HepG2 (cell line): ENCODE measurements around the gene MYL6B. TPM values are rescaled to one million over a fixed set of nuclear protein-coding genes. Genes with fewer than 3 reads are reported as not detected.

Source experiments
- BRCA1 ChIP-seq: sonication (generic); formaldehyde crosslinking; IDR thresholded peaks from 2 replicates; pipeline ENCODE4 v1.4.0; 2020; ENCODE audit warnings: missing genetic modification reagents
- CCDC6 ChIP-seq: sonication (generic); formaldehyde crosslinking; IDR thresholded peaks from 2 replicates; pipeline ENCODE4 v1.8.1; 2022; ENCODE audit warnings: mild to moderate bottlenecking, missing genetic modification reagents, moderate library complexity
- HNRNPK ChIP-seq: fragments of 200-400 bp; formaldehyde crosslinking; IDR thresholded peaks from 2 replicates; pipeline ENCODE4 v1.6.1; 2018; ENCODE audit warnings: low read length, low read depth, moderate library complexity, mild to moderate bottlenecking; ENCODE audit not compliant: poor library complexity, severe bottlenecking
- KDM4B ChIP-seq: sonication (generic); formaldehyde crosslinking; IDR thresholded peaks from 2 replicates; pipeline ENCODE4 v1.4.0; 2020; ENCODE audit warnings: missing genetic modification reagents
- KLF13 ChIP-seq: sonication (generic); formaldehyde crosslinking; IDR thresholded peaks from 2 replicates; pipeline ENCODE4 v1.4.0; 2020; ENCODE audit warnings: mild to moderate bottlenecking, missing genetic modification reagents
- NFKBIZ ChIP-seq: IDR thresholded peaks from 2 replicates; pipeline ENCODE4 v1.6.1; 2018; ENCODE audit warnings: missing genetic modification reagents, missing compliant biosample characterization
- SIN3A ChIP-seq: IDR thresholded peaks from 2 replicates; pipeline ENCODE4 v1.6.1; 2011; ENCODE audit warnings: low read depth, mild to moderate bottlenecking, control low read depth, low read length, borderline replicate concordance
- SIX4 ChIP-seq: sonication (generic); formaldehyde crosslinking; IDR thresholded peaks from 2 replicates; pipeline ENCODE4 v1.4.0; 2020; ENCODE audit warnings: missing genetic modification reagents
- SP4 ChIP-seq: sonication (generic); formaldehyde crosslinking; IDR thresholded peaks from 2 replicates; pipeline ENCODE4 v1.8.1; 2023; ENCODE audit warnings: mild to moderate bottlenecking, missing genetic modification reagents
- TFDP2 ChIP-seq: sonication (generic); formaldehyde crosslinking; IDR thresholded peaks from 2 replicates; pipeline ENCODE4 v1.4.0; 2020; ENCODE audit warnings: missing genetic modification reagents
- ZBTB1 ChIP-seq: sonication (generic); formaldehyde crosslinking; IDR thresholded peaks from 2 replicates; pipeline ENCODE4 v1.4.0; 2020; ENCODE audit warnings: missing genetic modification reagents, borderline replicate concordance
- ZBTB38 ChIP-seq: sonication (generic); formaldehyde crosslinking; IDR thresholded peaks from 2 replicates; pipeline ENCODE4 v1.5.1; 2020; ENCODE audit warnings: mild to moderate bottlenecking, missing genetic modification reagents
- ZNF12 ChIP-seq: sonication (generic); formaldehyde crosslinking; IDR thresholded peaks from 2 replicates; pipeline ENCODE4 v1.5.0; 2020; ENCODE audit warnings: missing genetic modification reagents
- ZNF275 ChIP-seq: sonication (generic); formaldehyde crosslinking; IDR thresholded peaks from 2 replicates; pipeline ENCODE4 v1.8.0; 2022; ENCODE audit warnings: missing genetic modification reagents, mild to moderate bottlenecking, inconsistent platforms, borderline replicate concordance
- ZNF430 ChIP-seq: sonication (generic); formaldehyde crosslinking; IDR thresholded peaks from 2 replicates; pipeline ENCODE4 v1.9.0; 2021; ENCODE audit warnings: mild to moderate bottlenecking, missing genetic modification reagents
- ZNF556 ChIP-seq: sonication (generic); formaldehyde crosslinking; IDR thresholded peaks from 2 replicates; pipeline ENCODE4 v1.4.0; 2020; ENCODE audit warnings: mild to moderate bottlenecking, missing genetic modification reagents, borderline replicate concordance
- ZNF598 ChIP-seq: sonication (generic); formaldehyde crosslinking; IDR thresholded peaks from 2 replicates; pipeline ENCODE4 v1.5.1; 2020; ENCODE audit warnings: mild to moderate bottlenecking, missing genetic modification reagents, borderline replicate concordance
- ZNF670 ChIP-seq: sonication (generic); formaldehyde crosslinking; IDR thresholded peaks from 2 replicates; pipeline ENCODE4 v1.8.0; 2022; ENCODE audit warnings: mild to moderate bottlenecking, missing genetic modification reagents, borderline replicate concordance
- ZNF703 ChIP-seq: sonication (generic); formaldehyde crosslinking; IDR thresholded peaks from 2 replicates; pipeline ENCODE4 v1.5.1; 2020; ENCODE audit warnings: missing genetic modification reagents, mild to moderate bottlenecking, moderate library complexity, borderline replicate concordance
- ZNF761 ChIP-seq: sonication (generic); formaldehyde crosslinking; conservative IDR thresholded peaks from 2 replicates; pipeline ENCODE4 v1.4.0; 2020; ENCODE audit warnings: mild to moderate bottlenecking, missing genetic modification reagents
- ZNF782 ChIP-seq: sonication (generic); formaldehyde crosslinking; IDR thresholded peaks from 2 replicates; pipeline ENCODE4 v1.4.0; 2020; ENCODE audit warnings: missing genetic modification reagents, mild to moderate bottlenecking, borderline replicate concordance
- ZNF841 ChIP-seq: sonication (generic); formaldehyde crosslinking; IDR thresholded peaks from 2 replicates; pipeline ENCODE4 v1.8.1; 2023; ENCODE audit warnings: missing genetic modification reagents, borderline replicate concordance
- ZNF891 ChIP-seq: sonication (generic); formaldehyde crosslinking; IDR thresholded peaks from 2 replicates; pipeline ENCODE4 v1.5.0; 2020; ENCODE audit warnings: mild to moderate bottlenecking, missing genetic modification reagents
- ZSCAN30 ChIP-seq: sonication (generic); formaldehyde crosslinking; IDR thresholded peaks from 2 replicates; pipeline ENCODE4 v1.5.0; 2020; ENCODE audit warnings: mild to moderate bottlenecking, missing genetic modification reagents
- polyA plus RNA-seq, 8 experiments: library from polyadenylated mRNA; depleted of rRNA in 3 of 8; stranded (reverse) in 7 of 8; unstranded in 1 of 8; fragments of >200 nt; fragmentation: Illumina TruSeq in 4 of 8; extraction: Trizol in 4 of 8; gene quantifications; 2 replicates each; pipeline versions ENCODE4 v1.2.1 to v1.2.3, GENCODE V29; 2011 to 2016; ENCODE audit warnings: low read depth in 4 of 8, missing spikeins in 1 of 8, mixed read lengths in 1 of 8; ENCODE audit not compliant: insufficient read depth in 1 of 8
- total RNA-seq, 5 experiments: library from RNA; depleted of rRNA; stranded (reverse); fragments of >200 nt; fragmentation: Illumina TruSeq; extraction: Trizol; gene quantifications; 2 replicates each; pipeline ENCODE4 v1.2.3, GENCODE V29; 2016; ENCODE audit warnings: low read depth in 1 of 5
- TF ChIP-seq, protein P1 (sequence below): sonication (generic); formaldehyde crosslinking; IDR thresholded peaks from 2 replicates; pipeline ENCODE4 v1.4.0; 2020; ENCODE audit warnings: missing genetic modification reagents
- TF ChIP-seq, protein P2 (sequence below): sonication (generic); formaldehyde crosslinking; IDR thresholded peaks from 2 replicates; pipeline ENCODE4 v1.4.0; 2020; ENCODE audit warnings: low read depth, mild to moderate bottlenecking, missing genetic modification reagents

MYL6B gene
- total and polyA plus RNA-seq, 2 of the 13 experiments (the other 11 are each of a cell fraction or from before 2014, with no cell fraction given): 75.7 to 88.7 TPM

DNA sequence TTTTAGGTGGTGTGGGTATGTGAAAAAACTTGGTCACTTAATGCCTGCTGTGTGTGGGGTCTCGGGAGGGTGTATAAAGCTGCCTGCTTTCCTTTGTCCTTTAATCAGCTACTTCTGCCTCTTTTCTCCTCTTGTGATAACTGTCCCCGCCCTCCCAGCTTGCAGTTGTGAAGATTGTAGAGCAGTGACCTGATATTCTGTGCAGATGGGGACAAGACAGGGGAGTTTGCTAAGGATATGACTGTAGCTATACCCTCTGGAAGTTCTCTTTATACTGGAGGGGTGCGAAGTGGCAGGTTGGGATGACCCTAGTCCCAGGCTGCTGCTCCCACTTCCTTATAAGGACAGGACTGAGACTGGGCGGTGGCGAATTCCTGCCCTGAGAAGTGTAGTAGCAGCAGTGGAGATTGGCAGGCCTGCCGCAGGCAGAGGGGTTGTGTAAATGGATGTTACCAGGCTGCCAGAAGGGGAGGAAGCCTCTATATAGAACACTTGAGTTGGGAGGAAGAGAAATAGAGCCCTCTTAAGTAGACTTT lies 6.6 kb downstream of the MYL6B start (continued):
- TF ChIP-seq, protein P1, sequence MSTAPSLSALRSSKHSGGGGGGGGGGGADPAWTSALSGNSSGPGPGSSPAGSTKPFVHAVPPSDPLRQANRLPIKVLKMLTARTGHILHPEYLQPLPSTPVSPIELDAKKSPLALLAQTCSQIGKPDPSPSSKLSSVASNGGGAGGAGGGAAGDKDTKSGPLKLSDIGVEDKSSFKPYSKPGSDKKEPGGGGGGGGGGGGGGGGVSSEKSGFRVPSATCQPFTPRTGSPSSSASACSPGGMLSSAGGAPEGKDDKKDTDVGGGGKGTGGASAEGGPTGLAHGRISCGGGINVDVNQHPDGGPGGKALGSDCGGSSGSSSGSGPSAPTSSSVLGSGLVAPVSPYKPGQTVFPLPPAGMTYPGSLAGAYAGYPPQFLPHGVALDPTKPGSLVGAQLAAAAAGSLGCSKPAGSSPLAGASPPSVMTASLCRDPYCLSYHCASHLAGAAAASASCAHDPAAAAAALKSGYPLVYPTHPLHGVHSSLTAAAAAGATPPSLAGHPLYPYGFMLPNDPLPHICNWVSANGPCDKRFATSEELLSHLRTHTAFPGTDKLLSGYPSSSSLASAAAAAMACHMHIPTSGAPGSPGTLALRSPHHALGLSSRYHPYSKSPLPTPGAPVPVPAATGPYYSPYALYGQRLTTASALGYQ (CRISPR knock-in tag): no peak
- TF ChIP-seq BRCA1 (CRISPR knock-in tag) (no peak), ZNF891 (CRISPR knock-in tag) (0 out of 2 replicates have a peak, but pooled peaks have one; percentile 38), HNRNPK (no peak), ZNF275 (no peak), ZSCAN30 (CRISPR knock-in tag) (no peak), SIX4 (peak; percentile 22; the same call in 1 of the 2 replicates), ZBTB38 (CRISPR knock-in tag) (no peak), ZNF670 (CRISPR knock-in tag) (no peak), ZNF12 (no peak), ZNF761 (CRISPR knock-in tag) (no peak), ZNF598 (no peak), ZNF841 (no peak), TFDP2 (CRISPR knock-in tag) (no peak), ZNF556 (CRISPR knock-in tag) (no peak), NFKBIZ (CRISPR knock-in tag) (no peak), ZNF782 (CRISPR knock-in tag) (no peak), ZNF703 (CRISPR knock-in tag) (no peak), KLF13 (no peak), ZBTB1 (no peak), KDM4B (CRISPR knock-in tag) (no peak), ZNF430 (peak; percentile 30; the same call in 1 of the 2 replicates), CCDC6 (0 out of 2 replicates have a peak, but pooled peaks have one; percentile 1), SIN3A (0 out of 2 replicates have a peak, but pooled peaks have one; percentile 15), SP4 (CRISPR knock-in tag) (no peak)
- TF ChIP-seq, protein P2, sequence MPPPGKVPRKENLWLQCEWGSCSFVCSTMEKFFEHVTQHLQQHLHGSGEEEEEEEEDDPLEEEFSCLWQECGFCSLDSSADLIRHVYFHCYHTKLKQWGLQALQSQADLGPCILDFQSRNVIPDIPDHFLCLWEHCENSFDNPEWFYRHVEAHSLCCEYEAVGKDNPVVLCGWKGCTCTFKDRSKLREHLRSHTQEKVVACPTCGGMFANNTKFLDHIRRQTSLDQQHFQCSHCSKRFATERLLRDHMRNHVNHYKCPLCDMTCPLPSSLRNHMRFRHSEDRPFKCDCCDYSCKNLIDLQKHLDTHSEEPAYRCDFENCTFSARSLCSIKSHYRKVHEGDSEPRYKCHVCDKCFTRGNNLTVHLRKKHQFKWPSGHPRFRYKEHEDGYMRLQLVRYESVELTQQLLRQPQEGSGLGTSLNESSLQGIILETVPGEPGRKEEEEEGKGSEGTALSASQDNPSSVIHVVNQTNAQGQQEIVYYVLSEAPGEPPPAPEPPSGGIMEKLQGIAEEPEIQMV (CRISPR knock-in tag): no peak
